Progenitor cell of endocrine pancreas (in vitro differentiated cells): Measurements from ENCODE around the gene ACMSD. TPM values are rescaled to one million over a fixed set of nuclear protein-coding genes. Genes with fewer than 3 reads are reported as not detected.
"Not testable (repeated sequence)": the region's sequence is repeated elsewhere in the genome, so short reads cannot be mapped to it uniquely, and the experiment has no call there.

ENCODE experiments used
- DNase-seq: peaks from one replicate; pipeline ENCODE4 v3.0.0; 2021; ENCODE audit warnings: low spot score; ENCODE audit not compliant: unreplicated experiment
- H3K27ac Mint-ChIP-seq: 2 replicates; pipeline ENCODE4 v1.8.0; 2021; ENCODE audit warnings: mild to moderate bottlenecking, moderate library complexity, mixed read lengths
- H3K27me3 Mint-ChIP-seq: 2 replicates; pipeline ENCODE4 v1.8.0; 2021; ENCODE audit warnings: mixed read lengths
- H3K36me3 Mint-ChIP-seq: 2 replicates; pipeline ENCODE4 v1.8.0; 2022; ENCODE audit warnings: mixed read lengths; ENCODE audit not compliant: insufficient read depth
- H3K4me1 Mint-ChIP-seq: 2 replicates; pipeline ENCODE4 v1.8.0; 2021; ENCODE audit warnings: low read depth, mixed read lengths
- H3K4me3 Mint-ChIP-seq: 2 replicates; pipeline ENCODE4 v1.8.0; 2021; ENCODE audit warnings: low read depth, mild to moderate bottlenecking, moderate library complexity, mixed read lengths
- H3K9me3 Mint-ChIP-seq: 2 replicates; pipeline ENCODE4 v1.8.0; 2021; ENCODE audit warnings: low read depth, mixed read lengths
- total RNA-seq: library from RNA; stranded (reverse); gene quantifications from 2 replicates; pipeline ENCODE4 v1.2.1, GENCODE V29; 2021
- TF ChIP-seq, protein P1 (sequence below): fragments of 200-600 bp; sonication (generic); IDR thresholded peaks from one replicate; pipeline ENCODE4 v1.5.0; 2021; ENCODE audit warnings: antibody characterized with exemption, mild to moderate bottlenecking; ENCODE audit not compliant: unreplicated experiment

The ACMSD gene
- total RNA-seq, 1 donor from 2014 or later, result not detected

DNA sequence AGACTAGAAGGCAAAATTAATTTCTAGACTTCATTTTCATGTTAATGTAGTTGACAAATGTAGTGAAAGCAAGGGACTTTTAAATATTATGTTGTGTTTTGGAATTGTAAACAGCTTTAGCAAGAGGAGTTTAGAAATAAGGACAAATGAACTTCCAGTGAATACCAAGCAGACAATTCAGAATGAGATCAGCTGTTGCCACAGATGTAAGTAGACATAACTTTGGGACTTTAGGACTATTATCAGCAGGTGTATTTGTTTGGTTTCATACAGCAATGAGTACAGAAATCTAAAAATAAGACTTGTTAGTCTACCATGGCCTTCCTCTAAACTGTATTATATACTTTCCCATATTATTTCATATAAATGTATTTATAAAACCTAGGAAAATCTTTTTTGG is 46.0 kb downstream of the ACMSD start:
- no peak for DNase-seq
- Mint-ChIP-seq H3K4me1 (peaks cover 11% of the 10 kb centered on the region), H3K4me3 (no peak overlapping the region), H3K36me3 (no peaks in the 10 kb centered on the region), H3K27ac (no peak overlapping the region), H3K27me3 (no peaks in the 10 kb centered on the region), H3K9me3 (no peaks in the 10 kb centered on the region)
- TF ChIP-seq, protein P1, sequence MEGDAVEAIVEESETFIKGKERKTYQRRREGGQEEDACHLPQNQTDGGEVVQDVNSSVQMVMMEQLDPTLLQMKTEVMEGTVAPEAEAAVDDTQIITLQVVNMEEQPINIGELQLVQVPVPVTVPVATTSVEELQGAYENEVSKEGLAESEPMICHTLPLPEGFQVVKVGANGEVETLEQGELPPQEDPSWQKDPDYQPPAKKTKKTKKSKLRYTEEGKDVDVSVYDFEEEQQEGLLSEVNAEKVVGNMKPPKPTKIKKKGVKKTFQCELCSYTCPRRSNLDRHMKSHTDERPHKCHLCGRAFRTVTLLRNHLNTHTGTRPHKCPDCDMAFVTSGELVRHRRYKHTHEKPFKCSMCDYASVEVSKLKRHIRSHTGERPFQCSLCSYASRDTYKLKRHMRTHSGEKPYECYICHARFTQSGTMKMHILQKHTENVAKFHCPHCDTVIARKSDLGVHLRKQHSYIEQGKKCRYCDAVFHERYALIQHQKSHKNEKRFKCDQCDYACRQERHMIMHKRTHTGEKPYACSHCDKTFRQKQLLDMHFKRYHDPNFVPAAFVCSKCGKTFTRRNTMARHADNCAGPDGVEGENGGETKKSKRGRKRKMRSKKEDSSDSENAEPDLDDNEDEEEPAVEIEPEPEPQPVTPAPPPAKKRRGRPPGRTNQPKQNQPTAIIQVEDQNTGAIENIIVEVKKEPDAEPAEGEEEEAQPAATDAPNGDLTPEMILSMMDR, result no peak

DNA sequence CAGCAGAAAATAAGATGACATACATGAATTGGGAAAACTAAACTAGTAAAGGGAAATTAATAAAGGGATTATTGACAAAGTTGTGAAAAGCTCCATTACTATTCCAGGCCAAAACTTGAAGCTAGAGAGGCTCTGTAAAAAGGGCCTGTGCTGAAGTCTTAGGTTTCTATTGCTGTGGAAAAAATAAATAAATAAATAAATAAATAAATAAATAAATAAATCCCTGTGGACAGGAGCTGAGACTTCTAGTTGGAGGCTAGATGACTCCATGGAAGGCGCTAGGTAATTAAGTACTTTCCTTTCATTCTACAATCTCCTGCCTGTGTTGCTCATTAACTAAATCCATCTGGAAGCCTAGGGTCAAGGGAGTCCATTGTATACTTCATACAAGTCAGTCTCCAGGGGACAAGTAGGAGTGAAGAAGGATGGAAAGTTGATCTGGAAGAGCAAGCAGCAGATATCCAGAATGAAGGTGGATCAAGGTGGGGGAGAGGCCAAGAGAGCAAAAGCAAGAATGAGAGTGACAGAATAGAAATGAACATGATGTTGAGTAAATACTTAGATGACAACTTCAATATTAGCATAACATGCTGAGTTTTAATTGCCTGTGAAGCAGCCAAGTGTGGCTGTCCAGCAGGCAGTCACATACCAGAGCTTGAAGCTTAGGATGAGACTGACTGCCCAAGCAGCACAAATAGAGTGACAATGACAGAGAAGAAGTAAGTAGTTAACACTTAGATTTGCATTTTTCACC is 54.0 kb downstream of the ACMSD start:
- H3K27me3 Mint-ChIP-seq, result no peaks in the 10 kb centered on the region
- H3K27ac Mint-ChIP-seq, result no peak overlapping the region
- TF ChIP-seq, protein P1, result no peak
- DNase-seq, result no peak
- H3K4me3 Mint-ChIP-seq, result no peak overlapping the region
- no peaks in the 10 kb centered on the region for H3K36me3 Mint-ChIP-seq
- H3K9me3 Mint-ChIP-seq, result no peaks in the 10 kb centered on the region
- H3K4me1 Mint-ChIP-seq, result peaks cover 6% of the 10 kb centered on the region

DNA sequence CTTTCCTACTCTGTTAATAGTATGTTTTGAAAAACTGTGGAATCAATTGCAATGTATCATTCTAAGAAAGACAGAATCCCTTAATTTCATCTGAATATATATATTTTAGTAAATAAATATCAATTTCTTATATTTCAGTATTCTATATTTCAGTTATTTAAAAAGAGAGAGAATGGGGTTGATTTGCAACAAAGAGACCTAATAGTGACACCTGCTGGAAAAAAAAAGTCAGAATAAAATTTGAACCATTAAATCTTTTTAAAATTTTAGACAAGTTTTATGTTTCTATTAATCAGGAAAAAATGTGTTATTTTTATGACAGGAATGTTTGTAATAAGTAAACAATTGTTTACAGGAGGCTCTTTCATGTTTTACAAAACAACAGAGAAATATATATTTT is 59.5 kb downstream of the ACMSD start:
- H3K9me3 Mint-ChIP-seq, result no peaks in the 10 kb centered on the region
- no peak overlapping the region for H3K27ac Mint-ChIP-seq
- H3K27me3 Mint-ChIP-seq, result no peaks in the 10 kb centered on the region
- TF ChIP-seq, protein P1, result peak; percentile 66
- H3K4me3 Mint-ChIP-seq, result no peak overlapping the region
- H3K4me1 Mint-ChIP-seq, result no peaks in the 10 kb centered on the region
- no peaks in the 10 kb centered on the region for H3K36me3 Mint-ChIP-seq
- no peak for DNase-seq

DNA sequence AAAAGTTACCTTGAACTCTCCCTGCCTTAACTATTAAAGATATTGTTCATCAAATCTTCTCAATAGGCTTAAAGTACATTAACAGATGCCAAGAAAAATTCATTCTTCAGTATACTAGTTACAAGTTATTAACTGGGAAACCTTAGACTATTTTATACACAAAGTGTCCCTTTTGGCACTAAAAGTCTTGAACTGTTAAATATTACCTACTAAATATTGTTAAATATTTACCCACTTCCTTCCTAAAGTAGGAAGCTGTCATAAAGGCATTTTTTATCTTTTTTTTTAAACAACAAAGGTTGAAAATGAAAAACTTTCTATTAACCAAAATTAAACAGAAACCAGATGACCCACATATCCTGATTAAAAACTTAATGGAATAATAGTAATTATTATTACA is 60.8 kb downstream of the ACMSD start:
- TF ChIP-seq, protein P1, result no peak
- no peak overlapping the region for H3K4me3 Mint-ChIP-seq
- no peak for DNase-seq
- H3K36me3 Mint-ChIP-seq, result no peaks in the 10 kb centered on the region
- H3K9me3 Mint-ChIP-seq, result peaks cover 2% of the 10 kb centered on the region
- H3K27ac Mint-ChIP-seq, result no peak overlapping the region
- H3K27me3 Mint-ChIP-seq, result no peaks in the 10 kb centered on the region
- no peaks in the 10 kb centered on the region for H3K4me1 Mint-ChIP-seq

DNA sequence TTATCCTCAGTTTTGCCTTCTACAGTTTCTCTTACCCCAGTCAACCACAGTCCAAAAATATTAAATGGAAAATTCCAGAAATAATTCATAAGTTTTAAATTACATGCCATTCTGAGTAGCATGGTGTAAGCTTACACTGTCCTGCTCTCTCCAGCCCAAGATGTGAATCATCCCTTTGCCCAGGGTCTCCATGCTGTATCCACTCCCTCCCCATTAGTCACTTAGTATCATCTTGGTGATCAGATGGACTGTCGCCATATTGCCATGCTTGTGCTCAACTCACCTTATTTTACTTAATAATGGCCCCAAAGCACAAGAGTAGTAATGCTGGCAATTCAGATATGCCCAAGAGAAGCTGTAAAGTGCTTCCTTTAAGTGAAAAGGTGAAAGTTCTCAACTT is 61.7 kb downstream of the ACMSD start:
- DNase-seq, result no peak
- Mint-ChIP-seq H3K9me3 (peaks cover 2% of the 10 kb centered on the region), H3K4me1 (no peaks in the 10 kb centered on the region), H3K4me3 (no peak overlapping the region), H3K36me3 (no peaks in the 10 kb centered on the region), H3K27ac (no peak overlapping the region), H3K27me3 (no peaks in the 10 kb centered on the region)
- TF ChIP-seq, protein P1, result no peak

DNA sequence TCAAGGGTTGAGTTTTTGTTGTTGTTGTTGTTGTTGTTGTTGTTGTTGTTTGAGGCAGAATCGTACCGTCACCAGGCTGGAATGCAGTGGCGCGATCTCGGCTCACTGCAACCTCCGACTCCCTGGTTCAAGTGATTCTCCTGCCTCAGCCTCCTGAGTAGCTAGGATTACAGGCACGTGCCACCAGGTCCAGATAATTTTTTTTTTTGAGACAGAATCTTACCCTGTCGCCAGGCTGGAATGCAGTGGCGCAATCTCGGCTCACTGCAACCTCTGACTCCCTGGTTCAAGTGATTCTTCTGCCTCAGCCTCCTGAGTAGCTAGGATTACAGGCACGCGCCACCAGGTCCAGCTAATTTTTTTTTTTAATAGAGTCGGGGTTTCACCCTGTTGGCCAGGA is 65.3 kb downstream of the ACMSD start:
- not testable (repeated sequence) for H3K9me3 Mint-ChIP-seq, DNase-seq, H3K27ac Mint-ChIP-seq, H3K36me3 Mint-ChIP-seq, H3K4me1 Mint-ChIP-seq, H3K4me3 Mint-ChIP-seq, H3K27me3 Mint-ChIP-seq
